Activated CD4-positive, alpha-beta T cell treated with anti-CD3 and anti-CD28 coated beads, Interleukin-2, amount 50 U/mL, for 16 hours (primary cell): ENCODE results near the gene TDRD9.

Experiments
- DNase-seq: peaks from one replicate; pipeline ENCODE4 v3.0.0-alpha.2; 2020

TDRD9 gene

DNA sequence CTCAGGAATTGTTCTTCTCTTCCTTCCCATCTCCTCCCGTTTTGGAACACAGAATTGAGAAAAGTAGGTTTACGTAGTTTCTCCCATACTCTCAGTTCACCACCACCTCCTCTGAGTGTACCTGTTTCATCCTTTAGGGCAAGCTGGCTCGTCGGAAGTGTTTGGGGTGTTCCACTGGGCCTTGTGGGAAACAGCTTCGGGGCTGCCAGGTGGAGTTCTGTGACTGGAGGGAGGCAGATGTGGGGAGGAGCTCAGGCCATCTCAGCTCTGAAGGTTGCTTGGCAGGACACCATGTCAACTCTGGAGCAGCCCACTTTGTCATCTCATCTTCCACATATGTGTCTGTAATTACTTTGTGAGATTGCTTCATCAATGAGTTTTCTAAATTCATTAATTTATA is 67.6 kb downstream of the TDRD9 start:
- no peak for DNase-seq

DNA sequence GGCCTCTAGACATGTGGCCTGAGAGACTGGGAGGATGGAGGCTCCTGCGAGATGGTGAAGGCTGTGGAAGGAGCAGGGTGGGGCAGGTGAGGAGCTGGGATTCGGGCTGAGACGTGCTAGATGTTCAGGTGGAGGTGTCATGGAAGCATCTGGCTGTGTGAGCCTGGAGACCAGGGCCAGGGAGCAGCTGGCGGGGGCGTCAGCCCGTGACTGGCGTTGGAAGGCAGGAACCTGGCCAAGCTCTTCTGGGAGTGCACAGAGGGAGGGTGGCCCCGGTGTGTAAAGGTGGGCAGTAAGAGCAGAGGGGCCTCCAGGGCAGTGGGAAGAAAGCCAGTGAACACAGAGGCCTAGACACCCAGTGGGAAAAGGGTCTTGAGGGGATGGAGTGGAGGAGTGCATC is 69.1 kb downstream of the TDRD9 start:
- no peak for DNase-seq

DNA sequence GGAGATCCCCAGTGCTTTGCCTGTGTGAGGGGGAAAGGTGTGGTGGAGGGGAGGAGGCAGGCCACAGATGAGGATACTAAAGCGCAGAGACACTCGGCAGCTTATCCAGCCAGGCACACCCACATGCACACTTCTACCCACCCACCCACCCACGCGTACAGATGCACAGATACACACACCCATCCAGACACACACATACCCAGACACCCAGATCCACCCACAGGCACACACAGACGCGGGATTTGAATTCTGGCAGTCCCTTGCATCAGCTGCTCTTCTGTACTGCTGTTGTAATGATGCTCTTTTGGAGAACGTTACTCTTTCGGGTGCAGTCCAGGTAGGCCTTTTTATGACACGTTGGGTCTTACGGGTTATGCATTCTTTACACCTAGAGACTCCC is 69.8 kb downstream of the TDRD9 start:
- DNase-seq, result no peak

DNA sequence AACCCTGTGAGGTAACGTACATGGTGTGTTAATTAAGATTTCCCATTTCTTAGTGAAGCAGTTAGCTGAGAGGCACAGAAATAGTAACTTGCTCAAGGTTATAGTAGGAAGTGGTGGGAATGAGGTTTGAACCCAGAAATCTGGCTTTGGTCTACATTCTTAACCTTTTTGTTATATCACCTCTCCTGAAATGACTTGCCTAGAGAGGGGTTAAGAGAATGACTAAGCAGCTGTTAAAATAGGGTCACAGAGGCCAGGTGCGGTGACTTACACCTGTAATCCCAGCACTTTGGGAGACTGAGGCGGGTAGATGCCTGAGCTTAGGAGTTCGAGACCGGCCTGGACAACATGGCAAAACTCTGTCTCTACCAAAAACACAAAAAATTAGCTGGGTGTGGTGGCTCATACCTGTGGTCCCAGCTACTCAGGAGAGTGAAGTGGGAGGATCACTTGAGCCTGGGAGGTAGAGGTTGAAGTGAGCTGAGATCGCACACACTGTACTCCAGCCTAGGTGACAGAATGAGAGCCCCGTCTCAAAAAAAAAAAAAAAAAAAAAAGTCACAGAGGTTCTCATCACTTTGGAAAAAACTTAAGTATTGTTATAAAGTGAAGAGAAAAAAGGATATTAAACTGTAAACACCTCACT is 71.7 kb downstream of the TDRD9 start:
- DNase-seq, result no peak

DNA sequence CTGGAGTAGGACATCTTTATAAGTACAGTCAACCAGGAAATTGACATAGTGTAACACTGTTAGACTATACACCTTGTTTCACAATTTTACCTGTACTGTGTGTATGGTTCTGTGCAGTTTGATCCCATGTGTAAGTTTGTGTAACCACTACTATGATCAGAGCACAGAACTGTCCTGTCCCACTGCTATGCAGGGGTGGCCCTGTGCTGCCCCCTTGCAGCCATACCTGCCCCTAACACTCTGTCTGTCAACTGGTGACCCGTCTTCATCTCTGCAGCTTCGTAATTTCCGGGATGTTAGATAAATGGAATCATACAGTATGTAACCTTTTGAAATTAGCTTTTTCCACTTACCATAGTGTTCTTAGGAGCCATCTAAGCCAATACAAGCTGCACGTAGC is 72.7 kb downstream of the TDRD9 start:
- DNase-seq, result no peak

DNA sequence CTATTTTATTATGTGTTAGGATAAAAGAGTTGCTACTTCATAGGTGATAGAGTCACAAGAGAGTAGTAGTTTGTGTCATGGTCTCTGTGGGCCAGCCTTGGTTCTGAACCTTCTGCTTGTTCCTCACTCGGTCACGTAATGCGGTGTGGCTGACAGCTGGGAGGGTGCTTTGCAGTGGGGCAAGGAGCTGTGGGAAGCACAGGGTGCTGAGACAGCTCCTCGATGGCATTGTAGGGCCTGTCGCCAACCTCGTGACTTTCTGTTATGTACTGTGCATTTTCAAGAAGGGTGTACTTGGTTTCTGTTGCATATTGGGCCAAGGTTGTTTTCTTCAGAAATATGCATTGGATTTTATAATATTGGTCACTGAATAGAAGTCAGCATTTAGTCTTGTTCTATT is 75.4 kb downstream of the TDRD9 start:
- no peak for DNase-seq

DNA sequence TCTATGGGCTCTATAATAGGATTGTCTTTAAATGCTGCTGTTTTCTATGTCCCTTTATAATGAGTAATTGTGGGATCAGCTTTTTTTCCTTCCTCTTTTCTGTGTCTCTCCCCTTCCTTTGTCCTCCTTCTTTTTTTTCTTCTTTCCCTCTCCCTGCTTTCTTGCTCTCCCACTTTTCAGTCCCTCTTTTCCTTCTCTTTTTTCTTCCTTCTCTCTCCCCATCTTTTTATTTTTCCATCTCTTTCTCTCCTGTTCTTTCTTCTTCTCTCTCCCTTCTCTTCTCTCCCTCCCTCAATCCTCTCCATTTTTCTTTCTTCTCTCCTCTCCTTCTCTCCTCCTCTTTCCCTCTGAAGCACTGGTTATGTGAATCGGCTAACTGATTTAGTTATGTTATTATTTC is 76.6 kb downstream of the TDRD9 start:
- DNase-seq, result no peak

DNA sequence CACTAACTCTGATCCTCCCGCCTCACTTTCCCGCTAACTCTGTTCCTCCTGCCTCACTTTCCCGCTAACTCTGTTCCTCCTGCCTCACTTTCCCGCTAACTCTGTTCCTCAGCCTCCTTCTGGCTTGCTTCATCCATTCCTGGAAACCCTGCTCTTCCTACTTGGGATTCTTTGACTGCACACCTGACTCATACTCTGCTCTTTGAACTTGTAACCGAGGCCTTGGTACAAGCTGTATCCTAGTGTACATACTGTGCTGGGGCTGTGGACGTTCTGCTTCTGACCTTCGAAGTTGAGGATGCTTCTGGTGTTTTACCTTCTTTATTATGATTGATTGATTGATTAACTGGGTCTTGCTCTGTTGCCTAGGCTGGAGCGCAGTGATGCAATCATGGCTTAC is 77.2 kb downstream of the TDRD9 start:
- DNase-seq, result no peak

DNA sequence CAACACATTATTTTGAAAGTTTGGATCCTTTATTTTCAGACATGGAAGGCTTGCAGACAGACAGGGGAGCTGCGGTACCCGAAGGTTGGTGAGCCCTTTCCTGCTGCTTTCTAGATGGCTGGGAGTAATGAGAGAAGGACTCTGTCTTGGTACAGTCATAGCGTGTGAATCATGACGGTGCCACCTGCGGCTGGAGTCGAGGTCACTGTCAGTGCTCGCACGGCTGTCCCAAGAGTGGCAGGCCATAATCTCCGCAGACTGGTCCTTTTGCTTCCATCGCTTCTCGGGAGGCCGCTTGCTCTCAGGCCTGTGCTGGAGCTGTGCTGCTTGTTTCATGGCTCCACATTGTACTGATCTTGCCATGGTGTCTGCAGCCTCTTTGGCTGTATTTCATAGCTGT is 78.9 kb downstream of the TDRD9 start:
- DNase-seq, result no peak

DNA sequence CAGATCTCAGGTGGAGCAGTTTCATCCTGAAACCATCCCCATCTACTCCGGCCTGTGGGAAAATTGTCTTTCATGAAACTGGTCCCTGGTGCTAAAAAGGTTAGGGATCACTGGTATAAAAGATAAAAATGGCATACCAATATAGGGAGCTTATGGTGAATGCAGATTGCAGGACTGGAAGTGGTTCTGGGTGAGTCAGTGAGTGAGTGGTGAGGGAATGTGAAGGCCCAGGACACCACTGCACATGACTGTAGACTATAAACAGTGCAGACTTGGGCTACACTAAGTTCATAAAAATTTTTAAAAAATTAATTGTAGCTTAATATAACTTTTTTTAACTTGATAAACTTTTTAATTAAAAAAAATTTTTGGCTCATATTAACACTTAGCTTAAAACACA is 81.0 kb downstream of the TDRD9 start:
- no peak for DNase-seq

DNA sequence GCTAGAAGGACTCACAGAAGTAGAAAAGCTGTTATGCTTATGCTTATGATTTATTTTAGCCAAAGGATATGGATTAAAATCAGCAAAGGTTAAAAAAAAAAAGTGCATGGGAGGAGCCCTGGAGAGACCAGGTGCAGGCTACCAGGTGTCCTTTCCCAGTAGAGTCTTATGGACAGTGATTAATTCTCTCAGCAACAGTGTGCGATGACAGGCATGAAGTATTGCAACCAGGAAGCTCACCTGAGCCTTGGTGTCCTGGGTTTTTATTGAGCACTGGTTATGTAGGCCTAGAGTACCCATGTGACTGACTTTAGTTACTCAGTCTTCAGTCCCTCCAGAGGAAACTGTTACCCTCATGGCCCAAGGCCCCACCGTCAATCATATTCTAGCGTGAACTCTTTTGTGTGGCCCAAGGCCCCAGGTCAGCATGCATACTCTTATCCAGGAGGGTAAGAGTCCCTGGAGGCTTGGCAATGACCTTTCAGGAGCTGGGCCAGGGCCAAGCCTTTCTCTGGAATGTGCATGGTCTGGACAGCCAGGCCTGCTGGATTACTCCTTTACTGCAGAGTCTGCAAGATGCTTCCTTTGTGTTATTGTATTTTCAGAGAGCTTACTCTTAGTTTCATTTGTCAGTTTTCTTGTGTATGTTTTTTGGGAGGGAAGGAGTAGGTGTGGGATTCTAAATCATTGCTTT is 83.7 kb downstream of the TDRD9 start:
- no peak for DNase-seq

DNA sequence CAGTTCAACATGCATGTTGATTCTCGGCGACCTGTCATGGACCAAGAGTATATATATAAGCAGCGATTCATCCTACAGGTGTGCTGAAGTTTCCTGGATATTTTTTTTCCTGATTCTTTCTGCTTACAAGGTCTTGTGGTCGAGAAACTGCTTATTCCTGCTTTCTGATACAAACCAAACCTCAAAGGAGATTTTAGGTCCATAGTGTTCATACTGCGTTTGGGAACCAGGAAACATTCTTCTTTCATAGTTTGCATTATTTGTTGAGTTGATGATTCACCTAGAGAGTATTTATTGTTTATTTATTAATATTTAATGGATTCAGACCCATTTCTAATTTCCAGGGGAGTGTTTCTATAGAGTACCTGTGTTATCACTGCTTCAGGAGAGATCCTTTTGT is 86.5 kb downstream of the TDRD9 start:
- DNase-seq, result no peak

DNA sequence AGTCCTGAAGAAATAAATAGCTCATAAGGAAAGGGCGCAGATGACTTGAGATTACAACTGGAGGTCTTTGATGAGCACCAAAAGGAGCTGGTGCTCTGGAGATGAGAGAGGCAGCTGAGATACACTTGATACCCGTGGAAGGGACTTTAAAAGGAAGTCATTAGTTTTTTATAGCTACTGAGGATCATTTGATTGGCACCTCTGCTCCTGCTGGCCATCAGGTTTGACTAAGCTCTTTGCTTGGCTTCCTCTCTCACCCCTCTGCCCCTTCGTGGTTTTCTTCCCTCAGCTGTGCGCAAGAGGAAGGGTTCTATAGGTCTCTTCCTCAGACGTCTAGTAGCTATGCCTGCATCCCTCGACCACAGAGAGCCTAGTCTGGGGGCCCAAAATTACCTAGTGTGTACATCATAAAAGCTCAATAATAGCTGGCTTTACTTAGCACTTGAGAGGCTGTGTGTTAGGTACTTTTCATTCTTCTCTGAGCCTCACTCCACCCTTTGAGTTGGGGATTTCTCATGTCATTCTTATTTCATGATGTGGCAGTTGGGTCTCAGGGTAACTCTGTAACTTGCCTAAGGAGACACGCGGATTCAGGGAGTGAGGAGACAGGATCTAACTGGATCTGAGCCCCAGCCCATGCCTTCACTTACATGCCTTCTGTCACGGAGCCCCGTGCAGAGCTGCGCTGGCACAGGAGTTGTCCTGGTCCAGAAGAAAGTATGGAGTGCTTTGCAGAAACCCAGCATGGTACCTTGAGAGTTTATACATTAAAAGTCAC is 88.8 kb downstream of the TDRD9 start:
- no peak for DNase-seq

DNA sequence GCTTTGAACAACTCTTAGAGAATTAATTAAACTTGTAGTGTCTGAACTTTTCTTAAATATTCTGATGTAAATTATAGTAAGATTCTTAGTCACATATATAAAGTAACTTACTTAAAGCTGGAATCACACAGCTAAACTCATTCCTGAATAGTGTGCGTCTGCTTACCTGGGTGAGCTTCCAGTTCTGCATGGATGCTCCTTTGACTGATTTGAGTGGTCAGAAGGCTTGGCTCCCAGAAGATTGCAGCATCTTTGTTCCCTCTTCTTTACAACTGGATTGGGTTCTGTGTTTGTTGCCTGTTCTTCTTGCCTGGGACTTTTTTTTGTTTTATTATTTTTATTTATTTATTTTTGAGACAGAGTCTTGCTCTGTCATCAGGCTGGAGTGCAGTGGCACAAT is 90.8 kb downstream of the TDRD9 start:
- no peak for DNase-seq

DNA sequence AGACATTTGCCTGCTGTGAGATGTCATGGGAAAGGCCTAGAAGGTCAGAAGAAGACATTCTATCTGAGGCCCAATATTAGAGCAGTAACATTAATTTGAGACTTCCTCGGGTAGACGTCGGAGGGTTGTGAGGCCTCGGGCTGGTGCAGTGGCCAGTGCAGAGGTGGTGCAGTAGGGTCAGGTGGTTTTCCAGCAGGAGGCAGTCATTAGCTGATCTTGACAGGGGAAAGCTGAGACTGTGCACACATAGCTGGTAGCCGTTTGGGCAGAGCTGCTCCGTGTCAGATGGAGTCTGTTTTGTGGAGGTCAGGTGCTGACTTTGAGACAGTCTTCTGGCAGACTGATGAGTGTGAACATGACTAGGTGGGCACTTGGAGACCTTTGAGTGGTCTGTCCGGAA is 91.5 kb downstream of the TDRD9 start:
- DNase-seq, result no peak

DNA sequence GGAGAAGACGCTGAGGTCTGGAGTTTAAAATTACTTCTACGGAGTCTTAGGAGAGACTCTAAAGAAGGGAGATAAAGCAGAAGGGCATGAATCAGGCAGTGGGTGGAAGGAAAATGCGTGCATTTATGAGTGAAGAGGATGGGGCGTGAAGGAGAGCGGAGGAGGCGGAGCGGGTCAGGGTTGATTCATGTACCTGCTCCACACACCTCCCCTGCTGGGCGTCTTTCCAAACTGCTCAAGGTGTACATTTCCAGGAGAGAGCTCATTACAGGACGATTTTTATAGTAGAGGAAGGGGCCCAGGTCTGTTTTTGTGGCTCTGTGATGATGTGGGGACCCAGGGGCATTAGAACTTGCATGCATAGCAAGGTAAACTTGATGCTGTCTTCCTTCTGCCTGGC is 92.2 kb downstream of the TDRD9 start:
- no peak for DNase-seq

DNA sequence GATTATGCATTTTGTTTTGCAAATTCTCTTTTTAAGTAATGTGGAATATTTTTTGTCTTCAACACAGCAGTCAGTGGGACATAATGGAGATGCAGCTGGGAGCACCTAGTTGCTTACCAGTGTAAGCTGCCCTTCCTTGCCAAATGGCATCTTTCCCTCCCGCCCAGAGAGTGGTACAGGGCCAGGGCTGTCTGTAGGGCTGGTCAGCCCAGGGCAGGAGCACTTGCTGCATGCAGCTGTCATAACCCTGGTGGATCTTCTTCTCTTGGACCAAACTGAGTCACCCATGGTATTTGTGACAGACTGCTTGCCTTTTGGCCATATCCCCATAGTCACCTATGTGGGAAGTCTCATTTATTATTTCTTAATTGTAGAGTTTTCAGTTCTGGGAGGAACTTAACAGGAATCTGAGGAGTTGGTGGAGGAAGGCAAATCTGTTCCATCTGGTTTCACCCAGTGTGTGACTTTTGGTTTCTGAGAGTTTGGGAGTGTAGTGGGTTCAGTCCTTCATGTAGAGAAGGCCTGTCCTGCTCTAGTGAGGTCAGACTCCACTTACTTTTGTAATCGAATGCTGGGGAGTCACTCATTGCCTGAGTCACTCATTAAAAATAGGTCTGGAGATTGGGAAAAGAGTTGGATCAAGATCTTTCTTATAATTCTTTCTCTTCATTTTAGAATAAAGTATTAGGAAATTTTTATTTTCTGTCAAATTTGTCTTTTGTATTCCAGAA is 95.2 kb downstream of the TDRD9 start:
- no peak for DNase-seq

DNA sequence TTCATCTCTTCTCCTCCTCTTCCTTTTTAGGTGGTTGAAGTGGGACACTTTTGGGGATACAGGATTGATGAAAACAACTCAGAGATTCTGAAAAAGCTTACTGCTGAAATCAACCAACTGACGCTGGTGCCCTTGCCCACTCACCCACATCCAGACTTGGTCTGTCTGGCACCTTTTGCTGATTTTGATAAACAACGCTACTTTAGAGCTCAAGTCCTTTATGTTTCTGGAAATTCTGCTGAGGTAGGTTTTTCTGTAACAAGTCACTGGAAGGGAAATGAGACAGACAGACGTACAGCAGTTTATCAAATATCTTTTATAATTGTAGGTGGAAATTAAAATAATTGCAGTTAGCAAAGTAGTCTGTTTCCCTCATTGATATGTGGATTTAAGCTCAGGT is 97.3 kb downstream of the TDRD9 start:
- no peak for DNase-seq

DNA sequence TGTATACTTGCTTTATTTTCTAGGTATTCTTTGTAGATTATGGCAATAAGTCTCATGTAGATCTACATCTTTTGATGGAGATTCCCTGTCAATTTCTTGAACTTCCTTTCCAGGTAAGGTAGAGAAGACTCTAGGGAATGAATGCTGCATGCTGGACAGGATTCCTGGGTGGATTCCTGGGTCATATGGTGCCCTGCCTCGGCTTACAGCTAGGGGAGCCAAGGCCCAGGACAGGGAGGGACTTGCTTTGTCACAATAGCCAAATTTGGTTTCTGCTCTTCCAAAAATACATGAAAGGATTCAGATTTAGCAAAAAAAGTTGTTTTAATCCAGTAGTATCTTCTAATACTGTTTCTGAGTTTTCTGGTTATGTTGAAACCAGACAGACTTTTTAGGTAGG is 97.8 kb downstream of the TDRD9 start:
- no peak for DNase-seq

DNA sequence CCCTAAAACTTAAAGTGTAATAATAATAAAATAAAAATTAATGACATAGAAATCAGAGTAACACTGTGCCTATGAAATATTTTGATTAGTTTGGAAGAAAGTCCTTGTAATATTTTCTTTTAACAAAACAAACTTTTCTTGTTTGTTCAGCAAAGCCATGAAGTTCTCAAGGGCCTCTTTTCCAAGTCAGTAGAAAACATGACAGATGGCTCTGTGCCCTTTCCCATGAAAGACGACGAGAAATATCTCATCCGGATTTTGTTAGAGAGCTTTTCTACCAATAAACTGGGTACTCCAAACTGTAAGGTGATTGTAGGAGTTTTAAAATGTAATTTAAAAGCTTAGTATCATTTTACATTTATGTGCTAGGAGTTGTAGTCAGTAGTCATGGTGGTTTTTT is 102.7 kb downstream of the TDRD9 start:
- no peak for DNase-seq

DNA sequence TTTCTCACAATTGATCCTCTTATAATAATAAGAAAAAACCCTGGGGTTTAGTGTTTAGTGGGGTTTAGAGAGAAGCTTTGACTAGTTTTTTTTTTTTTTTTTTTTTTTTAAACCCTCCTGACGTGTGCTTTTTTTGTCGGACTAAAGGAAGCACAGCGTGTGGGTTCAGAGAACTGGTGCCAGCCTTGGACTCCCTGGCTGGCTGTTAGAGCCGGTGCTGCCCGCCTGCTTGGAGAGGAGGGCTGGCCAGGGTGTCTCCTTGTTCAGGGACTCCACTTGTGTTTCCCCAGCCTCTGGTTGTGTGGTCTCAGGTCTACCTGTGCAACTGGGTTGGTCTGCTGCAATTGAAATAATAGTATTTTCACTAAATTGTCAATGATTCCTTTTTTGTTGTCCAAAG is 103.1 kb downstream of the TDRD9 start:
- DNase-seq, result no peak

DNA sequence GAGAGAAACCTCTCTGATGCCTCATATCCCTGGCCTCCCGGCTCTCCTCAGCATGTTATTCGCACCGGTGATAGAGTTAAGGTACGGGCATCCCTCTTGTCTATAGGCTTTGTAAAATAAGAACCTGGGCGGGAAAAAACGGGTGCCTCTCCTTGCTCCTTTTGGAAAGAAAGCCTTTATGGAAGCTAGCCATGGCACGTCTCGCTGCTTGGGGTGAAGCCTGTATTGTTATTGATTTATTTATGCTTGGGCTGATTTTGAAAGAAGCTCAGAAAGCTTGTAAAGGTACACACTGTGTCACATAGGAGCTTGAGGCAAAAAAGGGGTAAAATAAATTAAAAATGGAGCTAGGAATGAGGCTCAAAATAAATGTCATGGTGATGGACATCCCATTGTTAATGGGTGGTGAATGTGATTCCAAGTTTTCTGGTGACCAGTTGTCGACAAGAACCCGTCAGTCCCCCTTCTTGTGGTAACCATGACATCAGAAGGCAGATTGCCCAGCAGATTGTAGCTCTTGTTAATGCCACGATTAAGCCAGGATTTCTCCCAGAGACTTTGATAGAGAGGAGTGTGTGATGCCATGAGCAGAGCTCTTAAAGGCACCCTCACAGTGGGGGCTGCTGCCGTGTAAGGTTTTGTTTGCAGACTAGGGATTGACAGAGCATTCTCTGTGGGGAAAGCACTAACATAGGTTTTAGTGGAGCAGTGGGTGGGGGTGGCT is 106.9 kb downstream of the TDRD9 start:
- DNase-seq, result no peak

DNA sequence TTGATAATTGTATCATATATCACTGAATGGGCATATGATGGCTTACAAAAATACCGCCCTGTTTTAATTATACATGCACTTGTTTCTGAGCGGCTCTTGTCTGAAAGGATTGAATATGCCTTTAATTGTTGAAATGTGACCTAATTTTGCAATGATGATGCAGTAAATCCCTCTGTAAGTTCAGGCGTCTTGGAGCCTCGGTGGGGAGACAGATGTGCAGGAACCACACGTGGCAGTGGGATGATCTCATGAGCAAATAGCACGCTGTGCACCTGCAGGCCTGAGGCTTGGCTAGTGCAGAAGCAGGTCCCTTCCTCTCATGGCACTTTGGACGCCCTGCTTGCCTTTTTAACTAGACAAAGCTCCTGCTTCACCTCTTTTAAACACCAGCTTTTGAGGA is 108.0 kb downstream of the TDRD9 start:
- DNase-seq, result no peak
